Measurements from ENCODE around the gene RBPMS2. TPM values are rescaled to one million over a fixed set of nuclear protein-coding genes. Genes with fewer than 3 reads are reported as not detected.

Gene RBPMS2
- polyA plus RNA-seq, 4 donors = 9.8 to 15.2 (median 13.3) TPM

GRCh38 chr15:64697911-64698369 lies 77.4 kb downstream of the RBPMS2 start:
- DNase-seq (ENCODE audit: low read depth in 4 of 4, low spot score in 2 of 4) = no peak

- no peak for DNase-seq (ENCODE audit: low read depth in 4 of 4, low spot score in 2 of 4)
These were observed 78.9 kb downstream of the RBPMS2 start for GRCh38 chr15:64696481-64696880.

- DNase-seq (ENCODE audit: low read depth in 4 of 4, low spot score in 2 of 4) = no peak
These were observed 79.8 kb downstream of the RBPMS2 start for GRCh38 chr15:64695561-64695992.

GRCh38 chr15:64694816-64695215 lies 80.6 kb downstream of the RBPMS2 start:
- DNase-seq (ENCODE audit: low read depth in 4 of 4, low spot score in 2 of 4) = no peak

GRCh38 chr15:64693134-64693533 lies 82.3 kb downstream of the RBPMS2 start:
- DNase-seq (ENCODE audit: low read depth in 4 of 4, low spot score in 2 of 4) = no peak

- DNase-seq (ENCODE audit: low read depth in 4 of 4, low spot score in 2 of 4) = no peak
These were observed 83.4 kb downstream of the RBPMS2 start for GRCh38 chr15:64691896-64692565.

- no peak for DNase-seq (ENCODE audit: low read depth in 4 of 4, low spot score in 2 of 4)
These were observed 84.7 kb downstream of the RBPMS2 start for GRCh38 chr15:64690578-64691296.

GRCh38 chr15:64690008-64690407 lies 85.4 kb downstream of the RBPMS2 start:
- no peak for DNase-seq (ENCODE audit: low read depth in 4 of 4, low spot score in 2 of 4)

Other genes with a start within 250 kb of the RBPMS2 start
- gene PIF1, start 50.1 kb upstream of the RBPMS2 start, polyA plus RNA-seq (ENCODE audit: insufficient read length in 4 of 4) = 10 to 100 TPM in 2 of 4 donors, 1 to 10 TPM in 2; 5.7 to 21.2 (median 13.5) TPM
- 10 to 100 TPM; 15.3 to 21.6 (median 19.7) TPM for gene PLEKHO2, start 66.3 kb upstream of the RBPMS2 start, polyA plus RNA-seq (ENCODE audit: insufficient read length in 4 of 4)
- 1 to 10 TPM; 4.2 to 9.5 (median 6.2) TPM for gene ANKDD1A, start 136.3 kb upstream of the RBPMS2 start, polyA plus RNA-seq (ENCODE audit: insufficient read length in 4 of 4)
- 100 to 1,000 TPM in 3 of 4 donors, 10 to 100 TPM in 1; 99.1 to 120 (median 112) TPM for gene SPG21, start 214.3 kb upstream of the RBPMS2 start, polyA plus RNA-seq (ENCODE audit: insufficient read length in 4 of 4)

All from left renal cortex interstitium (tissue), 4 donors.